HG03378 (cell line): ENCODE data around the gene PIANP.

ENCODE experiments used
- ATAC-seq: cut with Tn5 transposase; IDR thresholded peaks from one replicate; pipeline ENCODE4 v1.9.1; 2021; ENCODE audit warnings: mild to moderate bottlenecking, moderate library complexity; ENCODE audit not compliant: unreplicated experiment

The PIANP gene

GRCh38 chr12:6676962-6677361 is 23.7 kb downstream of the PIANP start:
- no peak for ATAC-seq

GRCh38 chr12:6672143-6672542 is 28.5 kb downstream of the PIANP start:
- ATAC-seq = no peak

- ATAC-seq = no peak
Observed at GRCh38 chr12:6667559-6668210, 32.9 kb downstream of the PIANP start.

GRCh38 chr12:6666211-6666610 is 34.4 kb downstream of the PIANP start:
- ATAC-seq = no peak

GRCh38 chr12:6664902-6665301 is 35.7 kb downstream of the PIANP start:
- ATAC-seq = no peak

GRCh38 chr12:6662906-6663742 is 37.5 kb downstream of the PIANP start, which contains the start of gene ING4:
ING4 (minus strand) TSS chr12:6663119; CDS start chr12:6663101, 18 bp downstream.
- peak; percentile 84 for ATAC-seq

GRCh38 chr12:6662602-6662905 is 38.1 kb downstream of the PIANP start:
- ATAC-seq = no peak

GRCh38 chr12:6653987-6654386 is 46.6 kb downstream of the PIANP start:
- no peak for ATAC-seq

- ATAC-seq = no peak
Observed at GRCh38 chr12:6653342-6653741, 47.3 kb downstream of the PIANP start.

GRCh38 chr12:6652391-6652790 is 48.2 kb downstream of the PIANP start:
- ATAC-seq = no peak

- ATAC-seq = no peak
Observed at GRCh38 chr12:6650832-6651231, 49.8 kb downstream of the PIANP start.

GRCh38 chr12:6647083-6647604 is 53.5 kb downstream of the PIANP start, which contains the start of gene ACRBP:
ACRBP (minus strand) TSS chr12:6647432; CDS start chr12:6647366, 66 bp downstream.
- ATAC-seq = no peak

- no peak for ATAC-seq
Observed at GRCh38 chr12:6646276-6647082, 54.1 kb downstream of the PIANP start.

- ATAC-seq = no peak
Observed at GRCh38 chr12:6644903-6645302, 55.7 kb downstream of the PIANP start.

GRCh38 chr12:6644257-6644596 is 56.4 kb downstream of the PIANP start:
- no peak for ATAC-seq
